GM04504 (cell line): ENCODE results near the gene FDPS.

Experiments
- DNase-seq: peaks from one replicate; pipeline ENCODE4 v3.0.0-alpha.2; 2012; ENCODE audit warnings: low read depth

The FDPS gene

DNA sequence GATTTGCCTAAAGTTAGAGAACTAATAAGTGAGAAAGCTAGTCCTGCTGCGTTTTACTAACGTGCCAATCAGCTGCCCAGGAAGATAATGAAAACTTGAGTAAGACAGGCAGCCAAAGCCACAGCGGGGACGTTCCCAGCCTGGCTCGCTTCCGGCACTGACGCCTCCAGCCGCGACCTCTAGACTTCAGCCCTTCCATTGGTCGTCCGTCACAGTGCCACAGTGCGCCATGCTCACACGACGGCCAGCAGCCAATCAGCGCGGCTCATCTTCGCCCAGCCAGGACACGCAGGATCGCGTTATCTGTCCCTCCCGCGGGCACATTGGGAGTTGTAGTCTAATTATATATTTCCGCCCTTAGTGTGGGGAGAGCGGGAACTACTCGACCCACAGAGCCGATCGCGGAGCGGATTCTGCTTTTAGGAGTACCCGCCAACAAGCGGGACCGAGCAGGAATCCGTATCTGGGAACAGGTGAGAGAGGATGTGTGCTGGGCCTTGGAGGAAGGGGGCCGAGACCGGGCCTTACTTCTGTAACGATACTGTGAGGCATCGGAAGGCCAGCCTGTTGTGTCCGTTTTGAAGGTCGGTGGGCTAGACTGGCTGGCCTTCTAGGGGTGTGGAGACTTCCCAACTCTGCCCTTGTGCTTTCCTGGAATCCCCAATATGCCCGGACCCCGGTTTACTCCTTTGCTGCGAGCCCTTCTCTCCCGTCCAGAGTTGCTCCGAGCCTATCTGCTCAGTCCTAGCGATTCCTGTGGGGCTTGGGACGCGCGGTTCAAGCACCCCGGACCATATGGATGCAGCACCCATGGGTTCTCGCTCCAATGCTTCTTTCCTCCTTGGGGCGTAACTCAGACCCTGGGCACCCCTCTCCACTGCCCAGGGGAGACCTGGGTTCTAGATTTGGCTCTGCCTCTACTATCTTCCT lies at the start of gene FDPS:
TSS of gene FDPS (plus strand) at position 374 of the 930 bp plus-strand sequence. CDS start 924 bp downstream, outside the sequence.
- DNase-seq: peak; percentile 97

DNA sequence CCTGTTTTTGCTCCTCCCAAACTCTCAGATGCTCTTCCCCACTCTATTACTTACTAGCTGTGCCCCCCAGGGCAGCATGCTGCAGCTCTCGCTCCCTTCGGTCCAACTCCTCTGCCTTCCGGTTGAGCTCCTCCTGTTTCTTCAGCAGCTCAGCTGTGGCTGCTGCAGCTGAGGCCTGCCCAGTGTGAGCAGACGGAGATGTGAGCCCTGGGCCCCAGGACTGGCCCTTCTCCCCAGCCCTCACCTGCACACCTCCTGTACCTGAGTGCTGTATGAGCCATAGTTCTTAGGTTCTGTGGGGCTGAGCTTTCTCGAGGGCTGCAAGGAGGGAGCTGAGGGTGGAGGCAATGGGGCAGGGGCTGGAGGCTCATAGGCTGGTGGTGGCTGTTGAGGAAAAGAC lies 48.4 kb upstream of the FDPS start:
- DNase-seq: no peak

DNA sequence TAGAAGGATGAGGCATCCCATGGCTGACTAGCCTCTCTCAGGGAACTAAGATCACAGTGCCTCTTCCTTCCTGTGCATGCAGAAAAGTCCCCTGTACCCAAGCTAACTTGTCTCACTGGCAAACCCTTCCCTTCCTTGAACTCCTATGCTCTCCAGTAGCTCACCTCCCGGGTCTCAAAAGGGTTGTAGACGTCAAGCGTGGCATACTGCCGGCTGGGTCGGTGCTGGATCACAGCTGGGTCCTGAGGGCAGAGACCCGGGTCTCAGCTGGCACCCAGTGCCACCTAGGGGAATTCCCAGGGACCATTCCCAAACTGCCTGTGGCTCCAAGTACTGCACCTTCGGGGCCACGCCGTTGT lies 47.2 kb upstream of the FDPS start:
- DNase-seq: no peak

GRCh38 chr1:155261852-155262673 lies 46.6 kb upstream of the FDPS start, which contains the start of gene SCAMP3:
Gene SCAMP3, minus strand, starts transcription at chr1:155262360. Its CDS starts 209 bp downstream, at chr1:155262151.
- DNase-seq: peak; percentile 97

DNA sequence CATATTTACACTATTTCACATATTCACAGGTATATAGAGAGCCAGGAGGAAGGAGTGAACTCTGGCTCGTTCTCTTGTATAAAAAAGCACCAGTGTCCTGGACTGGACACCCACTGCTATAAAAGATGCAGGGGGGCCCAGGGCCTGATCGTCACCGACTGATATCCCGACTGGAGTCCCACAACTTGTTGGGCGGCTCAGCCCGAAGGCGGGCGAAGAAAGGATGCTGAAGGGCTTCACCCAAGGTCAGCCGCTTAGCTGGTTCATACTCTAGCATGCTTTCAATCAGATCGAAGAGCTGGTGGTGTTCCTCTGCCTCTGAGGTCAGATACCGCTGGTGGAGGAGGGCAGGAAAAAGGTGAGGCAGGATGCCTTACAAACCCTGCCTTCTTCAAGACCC lies 45.6 kb upstream of the FDPS start:
- no peak for DNase-seq

DNA sequence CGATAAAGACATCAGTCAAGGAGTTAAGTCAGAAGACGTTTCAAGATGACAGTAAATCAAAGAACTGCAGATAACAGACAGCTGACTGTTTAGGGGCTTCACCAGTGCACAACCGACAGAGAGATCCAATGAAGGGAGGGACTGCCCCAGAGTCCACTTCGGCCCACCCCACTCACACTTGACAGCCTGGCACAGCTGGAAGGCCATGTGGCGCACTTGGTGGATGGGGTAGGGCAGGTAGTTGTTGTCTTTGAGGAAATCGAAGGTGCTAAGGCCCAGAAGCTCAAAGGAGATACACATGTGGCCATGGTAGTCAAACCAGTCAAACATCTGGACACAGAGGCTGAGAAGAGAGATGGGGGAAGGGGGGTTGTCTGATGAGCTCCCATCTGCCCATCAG lies 42.1 kb upstream of the FDPS start:
- DNase-seq: no peak

DNA sequence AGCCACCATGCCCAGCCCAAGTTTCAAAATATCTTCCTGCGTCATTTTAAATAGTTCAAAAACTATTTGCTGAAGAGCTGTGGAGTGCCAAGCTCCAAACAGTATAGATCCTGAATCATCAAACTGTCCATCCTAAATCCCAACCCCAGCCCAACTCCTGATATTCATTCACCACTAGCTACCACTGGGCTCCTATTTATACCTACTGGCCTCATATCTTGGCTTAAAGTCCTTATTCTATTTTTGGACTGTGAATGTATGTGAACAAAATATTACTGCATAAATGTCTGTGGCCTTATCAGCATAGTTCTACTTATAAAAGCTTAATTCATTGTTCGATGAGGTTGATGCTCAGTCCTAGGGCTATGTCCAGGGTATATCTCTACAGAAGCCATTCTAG lies 41.3 kb upstream of the FDPS start:
- no peak for DNase-seq

- DNase-seq: no peak
Observed at GRCh38 chr1:155268630-155269029, 40.0 kb upstream of the FDPS start.

DNA sequence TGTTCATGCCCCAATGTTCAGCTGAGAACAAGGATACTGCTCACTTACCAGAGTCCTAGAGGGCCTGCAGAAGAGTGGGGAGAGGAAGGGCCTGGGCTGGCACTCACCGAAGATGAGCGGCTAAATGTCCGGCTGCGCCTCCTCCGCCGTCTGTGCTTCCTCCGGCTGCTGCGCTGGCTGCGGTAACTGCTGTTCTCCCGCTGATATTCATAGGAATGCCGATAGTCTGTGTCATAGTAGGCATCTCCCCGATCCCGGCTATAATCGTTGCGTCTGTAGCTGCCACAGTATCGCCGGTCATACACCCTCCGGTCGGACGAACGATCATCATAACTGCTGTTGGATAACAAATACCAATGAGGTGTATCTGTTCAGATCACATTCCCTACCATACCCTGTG lies 39.3 kb upstream of the FDPS start:
- DNase-seq: no peak

DNA sequence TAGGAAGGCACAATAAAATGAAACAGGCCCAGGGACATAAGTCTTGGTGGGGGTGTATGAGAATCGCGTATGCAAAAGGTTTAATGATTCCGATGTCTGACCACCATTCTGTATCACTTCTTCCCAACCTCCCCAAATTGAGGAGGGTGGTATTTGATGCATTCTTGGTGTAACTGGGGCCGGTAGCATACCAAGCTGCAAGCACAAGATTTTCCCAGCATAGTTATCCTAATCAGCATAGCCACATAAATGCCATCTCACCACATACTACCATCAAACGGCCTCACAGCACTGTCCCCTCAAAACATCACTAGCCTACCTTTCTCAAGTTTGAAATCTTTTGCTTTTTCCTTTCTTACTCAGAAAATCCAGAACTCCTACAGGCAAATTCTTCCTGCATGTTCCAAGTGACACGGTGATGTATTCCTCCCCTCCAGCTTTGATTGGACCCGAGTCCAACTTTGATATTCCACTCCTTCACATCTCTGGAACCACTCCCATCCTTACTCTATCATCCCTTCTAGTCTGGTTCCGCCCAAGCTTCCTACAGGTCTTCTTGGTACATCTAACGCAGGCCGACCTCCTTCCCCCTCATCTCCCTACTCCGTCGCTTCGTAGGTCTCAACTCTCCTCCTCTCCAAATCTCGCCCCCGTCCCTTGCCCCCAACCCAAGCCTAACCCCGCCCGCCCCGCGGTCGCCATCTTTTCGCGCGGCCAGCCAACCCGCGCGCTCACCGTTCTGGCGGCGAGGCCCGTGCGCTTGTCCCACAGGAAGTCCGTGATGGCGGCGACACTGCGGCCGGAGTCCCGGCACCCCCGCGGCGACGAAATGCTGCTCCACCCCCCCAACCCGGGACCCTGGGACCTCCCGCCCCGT lies 36.0 kb upstream of the FDPS start:
- no peak for DNase-seq

GRCh38 chr1:155273343-155274245 lies 35.1 kb upstream of the FDPS start, which contains the start of gene CLK2:
Gene CLK2, minus strand, starts transcription at chr1:155273504. Its CDS starts 2,527 bp downstream, at chr1:155270977.
- DNase-seq: peak; percentile 78

- DNase-seq: peak; percentile 87
Observed at GRCh38 chr1:155277070-155277901, 31.4 kb upstream of the FDPS start, which contains the start of gene HCN3. Gene HCN3, plus strand, starts transcription at chr1:155277463. Its CDS starts 128 bp downstream, at chr1:155277591.

DNA sequence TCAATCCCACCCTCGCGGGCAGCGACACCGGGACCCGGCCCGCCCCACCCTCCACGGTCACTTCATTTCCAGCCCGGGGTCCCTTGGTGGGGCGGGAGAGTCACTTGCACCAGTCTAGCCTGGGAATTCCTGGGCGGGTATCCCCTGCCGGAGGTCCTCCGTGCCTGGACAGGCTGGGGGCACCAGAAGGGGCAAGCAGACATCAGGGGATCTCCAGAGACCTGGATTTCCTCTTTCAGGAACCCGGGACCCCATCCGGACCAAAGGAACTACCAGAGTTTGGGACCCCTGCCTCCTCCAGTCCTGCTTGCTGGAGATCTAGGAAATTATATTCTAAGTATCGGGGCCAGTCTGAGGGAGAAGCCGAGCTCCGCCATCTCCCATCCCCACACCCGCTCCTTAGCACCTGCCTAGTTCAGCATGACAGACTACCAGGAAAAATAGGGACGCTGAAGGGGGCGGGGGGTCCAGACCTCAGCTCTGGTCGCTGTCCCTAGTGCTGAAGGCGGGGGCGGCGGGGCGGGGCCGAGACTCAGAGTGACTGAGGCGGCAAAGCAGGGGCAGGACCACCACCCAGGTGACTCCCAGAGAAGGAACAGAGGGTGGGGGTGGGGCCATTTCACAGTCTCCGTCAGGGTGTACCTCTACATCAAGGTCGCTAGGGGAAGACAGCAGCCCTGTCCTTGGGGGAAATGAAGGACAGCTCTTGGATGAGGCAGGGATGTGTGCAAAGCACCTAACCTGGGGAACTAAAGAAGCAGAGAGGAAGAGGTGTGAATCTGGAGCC lies 30.6 kb upstream of the FDPS start:
- no peak for DNase-seq

- no peak for DNase-seq
Observed at GRCh38 chr1:155278689-155279160, 29.9 kb upstream of the FDPS start.

DNA sequence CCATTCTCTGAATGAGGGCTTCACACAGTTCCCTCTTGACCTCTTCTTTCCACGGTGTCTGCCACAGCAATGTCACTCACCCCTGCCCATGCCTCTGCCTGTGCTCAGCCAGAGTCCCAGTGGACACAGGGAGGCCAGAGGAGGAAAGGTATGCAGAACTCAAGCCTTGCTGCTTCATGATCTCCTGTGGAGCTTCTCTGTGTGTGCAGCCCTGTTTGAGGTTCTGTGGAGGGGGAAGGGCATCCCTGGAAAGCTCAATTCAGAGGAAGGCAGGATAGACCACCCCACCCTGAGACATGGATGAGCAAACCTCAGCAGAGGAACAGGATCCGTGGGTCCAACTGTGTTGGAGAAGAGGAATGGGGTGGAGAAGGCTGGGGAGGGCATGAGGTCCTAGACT lies 29.4 kb upstream of the FDPS start:
- no peak for DNase-seq

GRCh38 chr1:155282488-155283091 lies 26.1 kb upstream of the FDPS start:
- no peak for DNase-seq

DNA sequence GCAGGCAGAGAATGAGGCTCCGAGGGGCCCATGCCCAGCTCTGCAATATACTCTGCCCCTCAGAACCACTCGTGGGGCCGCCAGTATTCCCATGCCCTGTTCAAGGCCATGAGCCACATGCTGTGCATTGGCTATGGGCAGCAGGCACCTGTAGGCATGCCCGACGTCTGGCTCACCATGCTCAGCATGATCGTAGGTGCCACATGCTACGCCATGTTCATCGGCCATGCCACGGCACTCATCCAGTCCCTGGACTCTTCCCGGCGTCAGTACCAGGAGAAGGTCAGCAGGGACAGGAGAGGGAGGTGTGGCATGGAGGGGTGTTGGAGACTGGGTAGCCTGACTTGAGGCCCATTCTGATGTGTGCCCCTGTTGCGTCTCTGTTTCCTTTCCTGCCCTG lies 24.2 kb upstream of the FDPS start:
- no peak for DNase-seq

GRCh38 chr1:155285063-155285462 lies 23.6 kb upstream of the FDPS start:
- DNase-seq: no peak
